KMS-11 (cell line): ENCODE measurements around the gene CFAP410.

Experiments used
- H2AFZ ChIP-seq: fragments of 200-600 bp; sonication (generic); 2 replicates; pipeline ENCODE4 v1.6.1; 2016; ENCODE audit warnings: antibody characterized with exemption, mixed run types, low read depth
- H3K27ac ChIP-seq: fragments of 200-600 bp; sonication (generic); 2 replicates; pipeline ENCODE4 v1.6.1; 2016; ENCODE audit warnings: mild to moderate bottlenecking, mixed run types
- H3K27me3 ChIP-seq: fragments of 200-600 bp; sonication (generic); 2 replicates; pipeline ENCODE4 v1.6.1; 2017; ENCODE audit warnings: mild to moderate bottlenecking, low read depth, mixed run types, moderate library complexity; ENCODE audit not compliant: insufficient read depth
- H3K36me3 ChIP-seq: fragments of 200-600 bp; sonication (generic); 2 replicates; pipeline ENCODE4 v1.6.1; 2017; ENCODE audit warnings: mild to moderate bottlenecking, mixed run types; ENCODE audit not compliant: insufficient read depth
- H3K4me1 ChIP-seq: fragments of 200-600 bp; sonication (generic); 2 replicates; pipeline ENCODE4 v1.6.1; 2016; ENCODE audit warnings: mild to moderate bottlenecking, low read depth, mixed run types; ENCODE audit not compliant: poor library complexity, severe bottlenecking
- H3K4me2 ChIP-seq: fragments of 200-600 bp; sonication (generic); 2 replicates; pipeline ENCODE4 v1.7.0; 2016; ENCODE audit warnings: mild to moderate bottlenecking, mixed run types
- H3K4me3 ChIP-seq: fragments of 200-600 bp; sonication (generic); IDR thresholded peaks from 2 replicates; pipeline ENCODE4 v1.6.1; 2017; ENCODE audit warnings: low read depth, low read length, mixed read lengths; ENCODE audit not compliant: insufficient read depth
- H3K79me2 ChIP-seq: fragments of 200-600 bp; sonication (generic); 2 replicates; pipeline ENCODE4 v1.6.1; 2016; ENCODE audit warnings: low read depth, mixed run types; ENCODE audit not compliant: insufficient read depth
- H3K9ac ChIP-seq: fragments of 200-600 bp; sonication (generic); 2 replicates; pipeline ENCODE4 v1.6.1; 2016; ENCODE audit warnings: mild to moderate bottlenecking, mixed run types
- H4K20me1 ChIP-seq: fragments of 200-600 bp; sonication (generic); 2 replicates; pipeline ENCODE4 v1.6.1; 2016; ENCODE audit warnings: mild to moderate bottlenecking, mixed run types; ENCODE audit not compliant: insufficient read depth
- TF ChIP-seq, protein P1 (sequence below): fragments of 200-600 bp; sonication (generic); conservative IDR thresholded peaks from 2 replicates; pipeline ENCODE4 v1.6.1; 2017; ENCODE audit warnings: low read depth, mild to moderate bottlenecking, antibody characterized with exemption, low read length, moderate library complexity, mixed read lengths

The CFAP410 gene

DNA sequence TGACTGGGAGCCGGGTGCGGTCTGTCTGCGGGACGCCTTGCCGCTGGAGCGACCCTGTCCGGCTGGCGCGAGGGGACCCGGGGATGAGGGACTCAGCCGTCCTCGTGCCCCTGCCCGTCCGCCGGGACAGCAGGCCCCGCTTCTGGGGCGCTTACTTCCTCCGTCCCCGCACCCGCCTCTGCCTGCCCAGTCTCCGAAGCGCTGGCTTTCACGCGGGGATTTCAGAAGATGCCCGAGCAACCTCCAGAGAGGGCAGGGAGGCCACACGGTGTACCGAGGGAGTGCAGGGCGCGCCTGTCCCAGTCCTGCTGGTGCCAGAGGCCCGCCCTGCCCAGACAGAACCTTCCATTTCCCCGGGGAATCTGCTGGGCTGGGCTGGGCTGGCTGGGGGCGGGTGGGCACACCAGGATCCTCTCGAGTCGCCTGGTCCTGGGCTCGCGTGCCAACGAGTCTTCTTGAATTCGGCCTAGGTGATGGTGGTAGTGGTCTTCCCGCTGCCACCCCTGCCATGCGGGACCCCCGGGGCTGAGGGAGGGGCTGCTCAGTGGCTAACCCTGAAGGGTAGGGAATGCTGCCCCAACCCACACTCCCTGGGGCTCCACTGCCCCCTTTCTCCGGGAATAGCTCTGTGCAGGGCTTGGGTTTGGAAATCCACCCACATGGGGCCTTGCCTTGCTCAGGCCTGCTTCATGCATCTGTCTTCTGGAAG is 11.7 kb upstream of the CFAP410 start:
- Histone ChIP-seq H3K27me3 (peaks cover 74% of the 10 kb centered on the region), H3K27ac (no peak overlapping the region), H3K36me3 (no peaks in the 10 kb centered on the region), H2AFZ (no peak overlapping the region), H4K20me1 (no peaks in the 10 kb centered on the region), H3K4me3 (no peak overlapping the region), H3K79me2 (no peaks in the 10 kb centered on the region), H3K4me1 (no peaks in the 10 kb centered on the region), H3K9ac (no peak overlapping the region), H3K4me2 (no peak overlapping the region)
- TF ChIP-seq, protein P1, sequence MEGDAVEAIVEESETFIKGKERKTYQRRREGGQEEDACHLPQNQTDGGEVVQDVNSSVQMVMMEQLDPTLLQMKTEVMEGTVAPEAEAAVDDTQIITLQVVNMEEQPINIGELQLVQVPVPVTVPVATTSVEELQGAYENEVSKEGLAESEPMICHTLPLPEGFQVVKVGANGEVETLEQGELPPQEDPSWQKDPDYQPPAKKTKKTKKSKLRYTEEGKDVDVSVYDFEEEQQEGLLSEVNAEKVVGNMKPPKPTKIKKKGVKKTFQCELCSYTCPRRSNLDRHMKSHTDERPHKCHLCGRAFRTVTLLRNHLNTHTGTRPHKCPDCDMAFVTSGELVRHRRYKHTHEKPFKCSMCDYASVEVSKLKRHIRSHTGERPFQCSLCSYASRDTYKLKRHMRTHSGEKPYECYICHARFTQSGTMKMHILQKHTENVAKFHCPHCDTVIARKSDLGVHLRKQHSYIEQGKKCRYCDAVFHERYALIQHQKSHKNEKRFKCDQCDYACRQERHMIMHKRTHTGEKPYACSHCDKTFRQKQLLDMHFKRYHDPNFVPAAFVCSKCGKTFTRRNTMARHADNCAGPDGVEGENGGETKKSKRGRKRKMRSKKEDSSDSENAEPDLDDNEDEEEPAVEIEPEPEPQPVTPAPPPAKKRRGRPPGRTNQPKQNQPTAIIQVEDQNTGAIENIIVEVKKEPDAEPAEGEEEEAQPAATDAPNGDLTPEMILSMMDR = no peak

DNA sequence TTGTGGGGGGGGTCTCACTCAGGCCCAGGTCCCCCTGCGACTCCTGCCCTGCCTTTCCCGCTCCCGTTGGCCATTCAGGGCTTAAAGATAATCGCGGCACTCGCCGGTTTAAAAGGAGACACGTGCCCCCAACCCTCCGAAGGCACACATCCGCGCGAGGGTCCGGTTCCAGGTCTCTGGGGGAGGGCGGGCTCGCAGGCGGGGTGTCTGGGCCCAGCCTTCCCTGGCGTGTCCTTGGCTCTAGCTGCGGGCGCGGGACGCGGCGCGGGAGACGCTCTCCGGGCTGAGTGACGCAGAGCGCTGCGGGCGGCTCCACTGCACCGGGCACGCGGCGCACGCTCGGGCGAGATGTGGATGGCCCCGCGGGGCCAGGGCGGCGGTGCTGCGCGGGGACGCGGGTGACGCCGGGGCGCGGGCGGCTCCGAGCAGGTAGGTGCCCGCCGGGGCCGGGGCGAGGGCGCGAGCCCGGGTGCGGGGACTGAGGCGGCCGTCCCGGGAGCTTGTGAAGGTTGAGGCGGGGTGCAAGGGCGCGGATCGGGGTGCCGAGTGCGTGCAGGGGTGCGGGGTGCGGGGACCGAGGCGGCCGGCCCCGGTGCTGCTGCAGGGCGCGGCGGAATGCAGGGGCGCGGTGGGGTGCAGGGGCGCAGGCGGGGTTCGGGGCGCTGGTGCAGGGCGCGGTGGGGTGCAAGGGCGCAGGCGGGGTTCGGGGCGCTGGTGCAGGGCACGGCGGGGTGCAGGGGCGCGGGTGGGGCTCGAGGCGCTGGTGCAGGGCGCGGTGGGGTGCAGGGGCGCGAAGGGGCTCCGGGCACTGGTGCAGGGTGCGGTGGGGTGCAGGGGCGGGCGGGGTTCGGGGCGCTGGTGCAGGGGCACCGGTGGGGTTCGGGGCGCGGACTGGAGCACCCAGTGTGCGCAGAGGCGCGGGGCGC is 10.9 kb upstream of the CFAP410 start:
- Histone ChIP-seq H3K4me2 (no peak overlapping the region), H3K4me1 (no peaks in the 10 kb centered on the region), H3K27me3 (peaks cover 75% of the 10 kb centered on the region), H3K79me2 (no peaks in the 10 kb centered on the region), H3K4me3 (no peak overlapping the region), H3K36me3 (no peaks in the 10 kb centered on the region), H4K20me1 (no peaks in the 10 kb centered on the region), H3K9ac (no peak overlapping the region), H3K27ac (no peak overlapping the region), H2AFZ (no peak overlapping the region)
- TF ChIP-seq, protein P1 = no peak

DNA sequence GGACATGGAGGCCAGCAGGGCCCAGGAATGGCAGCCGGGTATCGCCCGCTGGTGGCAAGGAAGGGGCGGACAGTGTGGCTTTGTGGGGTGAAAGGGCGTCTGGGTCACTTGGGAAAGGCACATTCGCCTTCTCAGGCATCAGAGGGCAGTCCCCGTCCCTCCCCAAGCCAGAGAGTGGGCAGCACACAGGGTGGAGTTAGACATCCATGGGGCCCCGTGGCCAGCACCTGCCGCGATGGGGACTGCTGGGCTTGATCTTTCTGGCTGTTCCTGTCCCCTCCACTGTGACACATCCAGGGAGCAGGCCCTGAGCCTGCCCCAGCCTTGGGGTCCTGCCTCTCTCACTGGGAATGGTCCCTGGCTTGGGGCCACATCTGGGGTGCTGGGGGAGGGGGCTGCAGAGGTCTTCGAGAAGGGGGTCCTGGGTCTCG is 10.2 kb upstream of the CFAP410 start:
- no peaks in the 10 kb centered on the region for H3K4me1 ChIP-seq
- no peaks in the 10 kb centered on the region for H4K20me1 ChIP-seq
- no peaks in the 10 kb centered on the region for H3K36me3 ChIP-seq
- H3K4me3 ChIP-seq = no peak overlapping the region
- no peak overlapping the region for H3K4me2 ChIP-seq
- peaks cover 75% of the 10 kb centered on the region for H3K27me3 ChIP-seq
- TF ChIP-seq, protein P1 = no peak
- H3K79me2 ChIP-seq = no peaks in the 10 kb centered on the region
- no peak overlapping the region for H3K9ac ChIP-seq
- H3K27ac ChIP-seq = no peak overlapping the region
- H2AFZ ChIP-seq = no peak overlapping the region

DNA sequence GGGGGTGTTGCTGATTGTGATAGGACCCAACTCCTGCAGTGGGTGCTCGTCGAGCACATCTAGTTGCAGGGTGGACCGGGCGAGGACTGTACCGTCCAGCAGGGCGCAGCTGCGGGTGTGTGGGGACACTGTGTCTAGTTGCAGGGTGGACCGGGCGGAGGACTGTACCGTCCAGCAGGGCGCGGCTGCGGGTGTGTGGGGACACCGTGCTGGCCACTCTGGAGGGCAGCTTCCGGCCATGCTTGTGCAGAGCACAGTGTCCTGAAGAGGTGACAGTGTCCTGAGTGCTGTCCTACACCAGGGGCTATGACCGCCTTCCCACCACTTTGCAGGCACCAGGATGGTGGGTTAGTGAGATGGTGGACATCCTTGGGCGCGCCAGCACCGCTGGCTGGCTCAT is 9.7 kb upstream of the CFAP410 start:
- Histone ChIP-seq H4K20me1 (no peaks in the 10 kb centered on the region), H3K27ac (no peak overlapping the region), H3K4me1 (no peaks in the 10 kb centered on the region), H3K4me3 (no peak overlapping the region), H3K36me3 (no peaks in the 10 kb centered on the region), H3K27me3 (peaks cover 75% of the 10 kb centered on the region), H3K79me2 (no peaks in the 10 kb centered on the region), H3K4me2 (no peak overlapping the region), H2AFZ (no peak overlapping the region), H3K9ac (no peak overlapping the region)
- TF ChIP-seq, protein P1 = no peak
